ENCODE results near the gene GABRA5. TPM values are rescaled to one million over a fixed set of nuclear protein-coding genes. Genes with fewer than 3 reads are reported as not detected.
"Not testable (repeated sequence)": the region's sequence is repeated elsewhere in the genome, so short reads cannot be mapped to it uniquely, and the experiment has no call there.

Gene GABRA5
- total RNA-seq, 1 experiment from 2014 or later, result 23.3 TPM

GRCh38 chr15:26892182-26892518 lies 25.3 kb downstream of the GABRA5 start (continued):
- no peak for TF ChIP-seq ZSCAN18 (CRISPR knock-in tag; IDR thresholded peaks at IDR 0.05)
- TF ChIP-seq CDX4 (CRISPR knock-in tag; IDR thresholded peaks at IDR 0.05; ENCODE audit: borderline replicate concordance), result no peak
- no peak for TF ChIP-seq ZNF671 (CRISPR knock-in tag; IDR thresholded peaks at IDR 0.05)
- no peak for TF ChIP-seq GRHL2 (CRISPR knock-in tag; IDR thresholded peaks at IDR 0.05; ENCODE audit: insufficient replicate concordance, severe bottlenecking)
- TF ChIP-seq USF2 (CRISPR knock-in tag; IDR thresholded peaks at IDR 0.05), result no peak

GRCh38 chr15:26892678-26893077 lies 25.8 kb downstream of the GABRA5 start:
- no peak for TF ChIP-seq ZNF138 (CRISPR knock-in tag; conservative IDR thresholded peaks at IDR 0.05)
- CTCF ChIA-PET, result no interaction called here
- POLR2A ChIA-PET, result no interaction called here
- peaks cover 8% of the 10 kb centered on the region for H3K4me1 Mint-ChIP-seq
- DNase-seq (ENCODE audit: low spot score) (no peak), ATAC-seq (no peak)
- H3K27ac Mint-ChIP-seq, result no peak overlapping the region
- H3K27me3 Mint-ChIP-seq (ENCODE audit: low read depth), result no peaks in the 10 kb centered on the region
- H3K36me3 Mint-ChIP-seq, result peaks cover 12% of the 10 kb centered on the region
- H3K9me3 Mint-ChIP-seq, result peaks cover 11% of the 10 kb centered on the region
- H3K4me3 Mint-ChIP-seq, result no peak overlapping the region

GRCh38 chr15:26893351-26894065 lies 26.6 kb downstream of the GABRA5 start:
- POLR2A ChIA-PET, result no interaction called here
- TF ChIP-seq TEAD1 (CRISPR knock-in tag; IDR thresholded peaks at IDR 0.05) (no peak), KAT7 (CRISPR knock-in tag; IDR thresholded peaks at IDR 0.05; ENCODE audit: borderline replicate concordance) (no peak), AR (CRISPR knock-in tag; IDR thresholded peaks at IDR 0.05) (no peak)
- H3K9me3 Mint-ChIP-seq, result peaks cover 19% of the 10 kb centered on the region
- no peak overlapping the region for H3K27ac Mint-ChIP-seq
- H3K4me3 Mint-ChIP-seq, result no peak overlapping the region
- ATAC-seq (no peak), DNase-seq (ENCODE audit: low spot score) (no peak)
- H3K36me3 Mint-ChIP-seq, result peaks cover 20% of the 10 kb centered on the region
- peaks cover 8% of the 10 kb centered on the region for H3K4me1 Mint-ChIP-seq
- CTCF ChIA-PET, result no interaction called here
- no peaks in the 10 kb centered on the region for H3K27me3 Mint-ChIP-seq (ENCODE audit: low read depth)

- H3K4me1 Mint-ChIP-seq, result peaks cover 8% of the 10 kb centered on the region
- H3K27ac Mint-ChIP-seq, result no peak overlapping the region
Observed at GRCh38 chr15:26894181-26894580, 27.3 kb downstream of the GABRA5 start.

GRCh38 chr15:26895346-26895745 lies 28.5 kb downstream of the GABRA5 start:
- H3K9me3 Mint-ChIP-seq, result peaks cover 32% of the 10 kb centered on the region
- H3K27ac Mint-ChIP-seq; POLR2A ChIA-PET; H3K27me3 Mint-ChIP-seq (ENCODE audit: low read depth); H3K4me1 Mint-ChIP-seq; H3K4me3 Mint-ChIP-seq; DNase-seq (ENCODE audit: low spot score); ATAC-seq: not testable (repeated sequence)
- H3K36me3 Mint-ChIP-seq, result peaks cover 32% of the 10 kb centered on the region
- CTCF ChIA-PET, result interaction anchor here (0.7 to 1.1 kb wide), 3 partner anchors 79 to 464 kb away, joined by 3 read pairs; no protein-coding TSS in a partner anchor

More at GRCh38 chr15:26894181-26894580, 27.3 kb downstream of the GABRA5 start:
- ChIA-PET POLR2A (no interaction called here), CTCF (interaction anchor here (0.9 to 1.1 kb wide), 2 partner anchors 80 to 90 kb away, joined by 3 read pairs; no protein-coding TSS in a partner anchor)
- Mint-ChIP-seq H3K4me3 (no peak overlapping the region), H3K27me3 (ENCODE audit: low read depth) (no peaks in the 10 kb centered on the region), H3K9me3 (peaks cover 24% of the 10 kb centered on the region), H3K36me3 (peaks cover 25% of the 10 kb centered on the region)
- DNase-seq (ENCODE audit: low spot score), result no peak
- TF ChIP-seq MYBL2 (CRISPR knock-in tag; IDR thresholded peaks at IDR 0.05) (no peak), JAZF1 (CRISPR knock-in tag; IDR thresholded peaks at IDR 0.05) (no peak), SMAD4 (CRISPR knock-in tag; IDR thresholded peaks at IDR 0.05) (no peak), PRRX2 (CRISPR knock-in tag; IDR thresholded peaks at IDR 0.05) (no peak), ARID4B (CRISPR knock-in tag; IDR thresholded peaks at IDR 0.05; ENCODE audit: borderline replicate concordance) (no peak), FOXK1 (CRISPR knock-in tag; IDR thresholded peaks at IDR 0.05) (no peak)
- ATAC-seq, result no peak

Data from WTC11 (cell line).